Activated naive CD8-positive, alpha-beta T cell (primary cell): ENCODE results near the gene KDM8.

Experiments
- H3K27ac Mint-ChIP-seq: one replicate; pipeline ENCODE4 v1.8.0; 2021; ENCODE audit warnings: mixed read lengths
- H3K27me3 Mint-ChIP-seq: one replicate; pipeline ENCODE4 v1.8.0; 2021; ENCODE audit warnings: mixed read lengths
- H3K36me3 Mint-ChIP-seq: one replicate; pipeline ENCODE4 v1.8.0; 2021; ENCODE audit warnings: mixed read lengths
- H3K4me1 Mint-ChIP-seq: one replicate; pipeline ENCODE4 v1.8.0; 2021; ENCODE audit warnings: low read depth, mixed read lengths
- H3K4me3 Mint-ChIP-seq: one replicate; pipeline ENCODE4 v1.8.0; 2021; ENCODE audit warnings: mild to moderate bottlenecking, mixed read lengths
- H3K9me3 Mint-ChIP-seq: one replicate; pipeline ENCODE4 v1.8.0; 2021; ENCODE audit warnings: low read depth, mixed read lengths

KDM8 gene

GRCh38 chr16:27217256-27217655, 13.9 kb downstream of the KDM8 start:
- H3K4me1 Mint-ChIP-seq: peaks cover 10% of the 10 kb centered on the region
- no peak overlapping the region for H3K27ac Mint-ChIP-seq
- peaks cover 6% of the 10 kb centered on the region for H3K36me3 Mint-ChIP-seq
- no peak overlapping the region for H3K4me3 Mint-ChIP-seq
- H3K9me3 Mint-ChIP-seq: no peaks in the 10 kb centered on the region
- no peaks in the 10 kb centered on the region for H3K27me3 Mint-ChIP-seq

- Mint-ChIP-seq H3K4me1 (peaks cover 3% of the 10 kb centered on the region), H3K9me3 (no peaks in the 10 kb centered on the region), H3K27me3 (no peaks in the 10 kb centered on the region), H3K4me3 (no peak overlapping the region), H3K27ac (no peak overlapping the region), H3K36me3 (peaks cover 6% of the 10 kb centered on the region)
Observed at GRCh38 chr16:27218756-27219155, 15.4 kb downstream of the KDM8 start.

GRCh38 chr16:27219161-27219560, 15.8 kb downstream of the KDM8 start:
- H3K36me3 Mint-ChIP-seq: peaks cover 6% of the 10 kb centered on the region
- H3K27ac Mint-ChIP-seq: no peak overlapping the region
- H3K9me3 Mint-ChIP-seq: no peaks in the 10 kb centered on the region

GRCh38 chr16:27220120-27220519, 16.8 kb downstream of the KDM8 start:
- no peaks in the 10 kb centered on the region for H3K9me3 Mint-ChIP-seq
- H3K4me1 Mint-ChIP-seq: peaks cover 3% of the 10 kb centered on the region
- H3K36me3 Mint-ChIP-seq: peaks cover 3% of the 10 kb centered on the region
- H3K27me3 Mint-ChIP-seq: no peaks in the 10 kb centered on the region
- H3K27ac Mint-ChIP-seq: no peak overlapping the region
- H3K4me3 Mint-ChIP-seq: no peak overlapping the region

More at GRCh38 chr16:27219161-27219560, 15.8 kb downstream of the KDM8 start:
- peaks cover 3% of the 10 kb centered on the region for H3K4me1 Mint-ChIP-seq
- H3K4me3 Mint-ChIP-seq: no peak overlapping the region
- H3K27me3 Mint-ChIP-seq: no peaks in the 10 kb centered on the region

- Mint-ChIP-seq H3K9me3 (no peaks in the 10 kb centered on the region), H3K4me3 (no peak overlapping the region), H3K27ac (no peak overlapping the region)
Observed at GRCh38 chr16:27220527-27220926, 17.2 kb downstream of the KDM8 start.

GRCh38 chr16:27220991-27221390, 17.7 kb downstream of the KDM8 start:
- H3K36me3 Mint-ChIP-seq: no peaks in the 10 kb centered on the region

More at GRCh38 chr16:27220527-27220926, 17.2 kb downstream of the KDM8 start:
- Mint-ChIP-seq H3K4me1 (peaks cover 5% of the 10 kb centered on the region), H3K36me3 (peaks cover under 1% of the 10 kb centered on the region), H3K27me3 (no peaks in the 10 kb centered on the region)

GRCh38 chr16:27221576-27222248, 18.4 kb downstream of the KDM8 start:
- Mint-ChIP-seq H3K4me3 (no peak overlapping the region), H3K27ac (no peak overlapping the region), H3K27me3 (no peaks in the 10 kb centered on the region)

More at GRCh38 chr16:27220991-27221390, 17.7 kb downstream of the KDM8 start:
- Mint-ChIP-seq H3K4me3 (no peak overlapping the region), H3K27ac (no peak overlapping the region), H3K27me3 (no peaks in the 10 kb centered on the region), H3K9me3 (no peaks in the 10 kb centered on the region), H3K4me1 (peaks cover 8% of the 10 kb centered on the region)

GRCh38 chr16:27222249-27223225, 19.2 kb downstream of the KDM8 start:
- H3K4me3 Mint-ChIP-seq: no peak overlapping the region
- H3K9me3 Mint-ChIP-seq: no peaks in the 10 kb centered on the region
- peak overlapping the region; percentile 72 for H3K27ac Mint-ChIP-seq
- no peaks in the 10 kb centered on the region for H3K27me3 Mint-ChIP-seq
- no peaks in the 10 kb centered on the region for H3K36me3 Mint-ChIP-seq
- H3K4me1 Mint-ChIP-seq: peaks cover 21% of the 10 kb centered on the region

More at GRCh38 chr16:27221576-27222248, 18.4 kb downstream of the KDM8 start:
- Mint-ChIP-seq H3K9me3 (no peaks in the 10 kb centered on the region), H3K4me1 (peaks cover 14% of the 10 kb centered on the region), H3K36me3 (no peaks in the 10 kb centered on the region)

GRCh38 chr16:27223226-27223610, 19.9 kb downstream of the KDM8 start:
- no peak overlapping the region for H3K27ac Mint-ChIP-seq

GRCh38 chr16:27223701-27224100, 20.4 kb downstream of the KDM8 start:
- Mint-ChIP-seq H3K27ac (peak overlapping the region; percentile 66), H3K36me3 (no peaks in the 10 kb centered on the region), H3K9me3 (no peaks in the 10 kb centered on the region), H3K4me3 (no peak overlapping the region), H3K27me3 (no peaks in the 10 kb centered on the region), H3K4me1 (peaks cover 21% of the 10 kb centered on the region)

More at GRCh38 chr16:27223226-27223610, 19.9 kb downstream of the KDM8 start:
- Mint-ChIP-seq H3K4me3 (no peak overlapping the region), H3K27me3 (no peaks in the 10 kb centered on the region), H3K36me3 (no peaks in the 10 kb centered on the region), H3K4me1 (peaks cover 21% of the 10 kb centered on the region), H3K9me3 (no peaks in the 10 kb centered on the region)

- Mint-ChIP-seq H3K36me3 (peaks cover 4% of the 10 kb centered on the region), H3K4me3 (no peak overlapping the region), H3K4me1 (peaks cover 26% of the 10 kb centered on the region), H3K27ac (peak overlapping the region; percentile 66), H3K9me3 (no peaks in the 10 kb centered on the region), H3K27me3 (no peaks in the 10 kb centered on the region)
Observed at GRCh38 chr16:27224271-27224737, 21.0 kb downstream of the KDM8 start.

- Mint-ChIP-seq H3K27ac (peak overlapping the region; percentile 58), H3K36me3 (peaks cover 4% of the 10 kb centered on the region), H3K4me1 (peaks cover 30% of the 10 kb centered on the region), H3K9me3 (no peaks in the 10 kb centered on the region), H3K4me3 (no peak overlapping the region), H3K27me3 (no peaks in the 10 kb centered on the region)
Observed at GRCh38 chr16:27224741-27225300, 21.5 kb downstream of the KDM8 start.

- Mint-ChIP-seq H3K36me3 (peaks cover 6% of the 10 kb centered on the region), H3K4me3 (peak overlapping the region; percentile 40), H3K27me3 (no peaks in the 10 kb centered on the region)
Observed at GRCh38 chr16:27225536-27226360, 22.4 kb downstream of the KDM8 start.

GRCh38 chr16:27226476-27226875, 23.1 kb downstream of the KDM8 start:
- Mint-ChIP-seq H3K27me3 (no peaks in the 10 kb centered on the region), H3K4me3 (peak overlapping the region; percentile 40), H3K4me1 (peaks cover 43% of the 10 kb centered on the region), H3K9me3 (no peaks in the 10 kb centered on the region), H3K27ac (no peak overlapping the region), H3K36me3 (peaks cover 9% of the 10 kb centered on the region)

More at GRCh38 chr16:27225536-27226360, 22.4 kb downstream of the KDM8 start:
- Mint-ChIP-seq H3K9me3 (no peaks in the 10 kb centered on the region), H3K27ac (peak overlapping the region; percentile 73), H3K4me1 (peaks cover 36% of the 10 kb centered on the region)
